ENCODE measurements around the gene DMRTB1.

The DMRTB1 gene

DNA sequence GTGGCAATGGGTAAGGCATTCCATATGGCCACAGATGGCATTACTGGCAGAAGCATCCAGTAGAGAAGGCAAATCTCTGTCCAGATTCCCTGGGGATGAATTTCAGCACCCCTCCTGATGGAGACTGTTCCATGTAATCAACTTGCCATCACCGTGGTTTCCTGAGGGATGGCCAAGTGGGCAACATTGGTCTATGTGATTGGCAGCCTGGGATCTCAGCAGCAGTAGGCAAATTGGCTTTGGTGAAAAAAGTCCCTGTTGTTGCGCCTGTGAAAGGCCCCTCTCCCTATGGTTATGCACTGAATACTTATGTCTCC is 19.3 kb downstream of the DMRTB1 start:
- TF ChIP-seq CTCF (IDR thresholded peaks at IDR 0.05; ENCODE audit: low read depth, low read length) (no peak), EZH2phosphoT487 (IDR thresholded peaks at IDR 0.05; ENCODE audit: low read depth) (no peak)
- 0 out of 2 replicates have a peak, but pooled peaks cover 4% of the 10 kb centered on the region for H3K27me3 ChIP-seq (ENCODE audit: low read depth, low read length)
- H3K4me2 ChIP-seq (ENCODE audit: low read length) = no peak overlapping the region
- H3K9ac ChIP-seq (ENCODE audit: low read length) = no peak overlapping the region
- no peaks in the 10 kb centered on the region for H4K20me1 ChIP-seq (ENCODE audit: insufficient read depth, low read length)
- no peak overlapping the region for H3K27ac ChIP-seq (ENCODE audit: low read length)
- H3K4me3 ChIP-seq (ENCODE audit: low read length) = no peak overlapping the region
- H3K4me1 ChIP-seq (ENCODE audit: low read length) = no peaks in the 10 kb centered on the region
- H3K79me2 ChIP-seq (ENCODE audit: low read length) = no peaks in the 10 kb centered on the region
- H3K9me3 ChIP-seq (ENCODE audit: insufficient read depth, low read length) = no peaks in the 10 kb centered on the region
- H2AFZ ChIP-seq (ENCODE audit: low read depth, low read length) = no peak overlapping the region
- no peaks in the 10 kb centered on the region for H3K36me3 ChIP-seq (replicated peaks; ENCODE audit: low read depth, low read length)

DNA sequence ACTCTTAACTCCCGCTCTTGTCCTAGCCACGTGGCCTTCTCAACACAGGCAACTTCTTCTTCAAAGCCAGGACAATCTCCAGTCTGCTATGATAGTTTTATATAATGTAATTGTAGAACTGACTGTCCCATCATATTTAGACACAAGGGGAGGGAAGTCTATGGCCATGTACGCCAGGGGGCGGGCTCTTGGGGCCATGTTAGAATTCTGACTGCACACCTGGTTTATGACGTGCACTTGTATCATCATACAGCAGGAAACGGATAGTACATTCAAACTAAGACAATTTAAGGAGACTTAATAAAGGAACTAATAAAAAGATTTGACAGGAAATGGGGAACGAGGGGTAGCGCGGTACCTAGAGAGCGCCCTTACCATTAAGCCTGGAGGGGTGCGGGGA is 21.5 kb downstream of the DMRTB1 start:
- Histone ChIP-seq H4K20me1 (ENCODE audit: insufficient read depth, low read length) (no peaks in the 10 kb centered on the region), H3K27me3 (ENCODE audit: low read depth, low read length) (0 out of 2 replicates have a peak, but pooled peaks cover 4% of the 10 kb centered on the region)
- TF ChIP-seq CTCF (IDR thresholded peaks at IDR 0.05; ENCODE audit: low read depth, low read length) (no peak), EZH2phosphoT487 (IDR thresholded peaks at IDR 0.05; ENCODE audit: low read depth) (no peak)

DNA sequence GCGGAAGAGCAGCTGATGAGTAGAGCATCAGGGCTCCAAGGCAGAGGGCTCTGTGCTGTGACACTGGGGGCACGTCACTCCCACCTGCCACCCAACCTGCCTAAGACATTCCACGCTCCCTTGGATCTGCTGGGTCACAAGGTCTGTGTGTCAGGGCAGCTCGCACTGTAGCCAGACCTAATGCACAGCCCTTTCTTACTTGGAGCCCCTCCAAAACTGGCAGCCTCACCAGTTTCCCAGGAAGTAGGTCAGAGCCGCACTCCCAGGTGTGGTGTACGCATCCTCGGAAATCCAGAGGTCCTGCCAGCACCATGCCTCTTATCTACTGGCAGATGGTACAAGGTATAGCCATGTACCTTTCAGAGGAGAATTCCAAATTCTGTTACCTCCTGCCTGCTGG is 22.3 kb downstream of the DMRTB1 start:
- Histone ChIP-seq H4K20me1 (ENCODE audit: insufficient read depth, low read length) (no peaks in the 10 kb centered on the region), H2AFZ (ENCODE audit: low read depth, low read length) (no peak overlapping the region), H3K79me2 (ENCODE audit: low read length) (no peaks in the 10 kb centered on the region), H3K27ac (ENCODE audit: low read length) (no peak overlapping the region), H3K36me3 (replicated peaks; ENCODE audit: low read depth, low read length) (no peaks in the 10 kb centered on the region), H3K4me1 (ENCODE audit: low read length) (peaks cover 5% of the 10 kb centered on the region; the same call in 1 of the 2 replicates), H3K4me2 (ENCODE audit: low read length) (no peak overlapping the region), H3K9me3 (ENCODE audit: insufficient read depth, low read length) (no peaks in the 10 kb centered on the region), H3K27me3 (ENCODE audit: low read depth, low read length) (peaks cover 6% of the 10 kb centered on the region), H3K4me3 (ENCODE audit: low read length) (no peak overlapping the region), H3K9ac (ENCODE audit: low read length) (no peak overlapping the region)
- TF ChIP-seq CTCF (IDR thresholded peaks at IDR 0.05; ENCODE audit: low read depth, low read length) (no peak), EZH2phosphoT487 (IDR thresholded peaks at IDR 0.05; ENCODE audit: low read depth) (no peak)

More for the DNA sequence above, 21.5 kb downstream of the DMRTB1 start:
- no peak overlapping the region for H3K4me3 ChIP-seq (ENCODE audit: low read length)
- no peaks in the 10 kb centered on the region for H3K79me2 ChIP-seq (ENCODE audit: low read length)
- peaks cover 2% of the 10 kb centered on the region; the same call in 1 of the 2 replicates for H3K4me1 ChIP-seq (ENCODE audit: low read length)
- H3K9me3 ChIP-seq (ENCODE audit: insufficient read depth, low read length) = no peaks in the 10 kb centered on the region
- no peak overlapping the region for H3K4me2 ChIP-seq (ENCODE audit: low read length)
- H3K27ac ChIP-seq (ENCODE audit: low read length) = no peak overlapping the region
- H3K36me3 ChIP-seq (replicated peaks; ENCODE audit: low read depth, low read length) = no peaks in the 10 kb centered on the region
- H3K9ac ChIP-seq (ENCODE audit: low read length) = no peak overlapping the region
- no peak overlapping the region for H2AFZ ChIP-seq (ENCODE audit: low read depth, low read length)

DNA sequence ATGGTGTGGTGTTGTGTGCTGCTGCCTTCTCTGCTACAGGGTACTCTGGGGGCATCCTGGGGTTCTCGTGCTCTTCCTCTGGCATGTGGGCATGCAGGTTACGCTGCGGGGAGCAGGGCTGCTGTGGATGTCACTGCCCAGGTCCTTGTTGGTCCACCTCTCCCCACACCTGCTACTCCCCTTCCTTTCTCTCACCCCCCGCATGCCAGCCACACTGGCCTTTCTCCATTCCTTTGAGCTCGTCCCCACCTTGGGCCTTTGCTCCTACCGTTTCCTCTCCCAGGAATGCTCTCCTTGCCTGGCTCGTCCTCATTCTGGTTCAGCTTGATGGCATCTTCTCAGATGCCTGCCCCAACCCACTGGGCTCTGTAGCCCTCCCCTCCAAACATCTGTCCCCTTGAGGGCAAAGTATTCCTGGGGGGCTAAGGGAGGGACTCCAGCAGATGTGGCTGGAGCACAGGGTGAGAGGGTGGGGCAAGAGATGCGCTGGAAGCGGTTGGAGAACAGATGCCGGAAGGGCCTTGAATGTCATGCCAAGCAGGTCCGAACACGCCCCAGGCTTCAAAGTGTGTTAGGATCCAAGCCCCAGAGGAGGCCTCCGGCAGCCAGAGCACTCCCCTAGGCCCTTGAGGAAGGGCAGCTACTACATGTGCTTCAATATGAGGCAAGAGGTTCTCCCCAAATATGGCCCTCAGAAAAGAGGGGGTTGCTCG is 23.4 kb downstream of the DMRTB1 start:
- no peak for TF ChIP-seq CTCF (IDR thresholded peaks at IDR 0.05; ENCODE audit: low read depth, low read length)
- TF ChIP-seq EZH2phosphoT487 (IDR thresholded peaks at IDR 0.05; ENCODE audit: low read depth) = no peak
- no peak overlapping the region for H2AFZ ChIP-seq (ENCODE audit: low read depth, low read length)
- H3K27ac ChIP-seq (ENCODE audit: low read length) = no peak overlapping the region
- H3K9ac ChIP-seq (ENCODE audit: low read length) = no peak overlapping the region
- no peak overlapping the region for H3K4me3 ChIP-seq (ENCODE audit: low read length)
- no peaks in the 10 kb centered on the region for H4K20me1 ChIP-seq (ENCODE audit: insufficient read depth, low read length)
- H3K9me3 ChIP-seq (ENCODE audit: insufficient read depth, low read length) = no peaks in the 10 kb centered on the region
- no peaks in the 10 kb centered on the region for H3K79me2 ChIP-seq (ENCODE audit: low read length)
- H3K4me2 ChIP-seq (ENCODE audit: low read length) = no peak overlapping the region
- H3K36me3 ChIP-seq (replicated peaks; ENCODE audit: low read depth, low read length) = no peaks in the 10 kb centered on the region
- peaks cover 14% of the 10 kb centered on the region for H3K27me3 ChIP-seq (ENCODE audit: low read depth, low read length)
- H3K4me1 ChIP-seq (ENCODE audit: low read length) = peaks cover 5% of the 10 kb centered on the region; the same call in 1 of the 2 replicates
